ENCODE results near the gene ATF4. TPM values are rescaled to one million over a fixed set of nuclear protein-coding genes. Genes with fewer than 3 reads are reported as not detected.

The ATF4 gene
- total RNA-seq, 1 experiment from 2014 or later: 608 TPM

GRCh38 chr22:39474351-39475111 is 45.8 kb upstream of the ATF4 start:
- POLR2A ChIA-PET: no interaction called here
- no TSS peak for BruUV-seq (replicated peaks)
- intact Hi-C loops (cut with micrococcal nuclease): no loop called here

More at GRCh38 chr22:39474351-39475111, 45.8 kb upstream of the ATF4 start:
- RAD21 ChIA-PET (ENCODE audit: low non-redundant PET in 1 of 2, low total read pairs in 2 of 2, uncharacterized antibody in 2 of 2, unreplicated experiment in 2 of 2): no interaction called here
- Histone ChIP-seq H3K9me2 (ENCODE audit: insufficient read depth) (no peaks in the 10 kb centered on the region), H3K9me3 (ENCODE audit: control insufficient read depth in 1 of 2, insufficient read depth in 1 of 2, low read depth in 1 of 2, low read length in 2 of 2) (no peaks in the 10 kb centered on the region), H3K79me2 (ENCODE audit: insufficient read depth, low read length) (no peaks in the 10 kb centered on the region), H3K4me2 (ENCODE audit: low read length) (no peak overlapping the region), H3K4me1 (ENCODE audit: control insufficient read depth in 1 of 2, insufficient read depth in 2 of 2, low read length in 2 of 2) (peaks cover 0 to 13% of the 10 kb centered on the region in 2 experiments; a peak in 1 of 4 replicates), H2AFZ (ENCODE audit: low read depth, low read length, poor library complexity, severe bottlenecking) (no peak overlapping the region), H3K27me3 (ENCODE audit: insufficient read depth, low read length) (no peaks in the 10 kb centered on the region), H3K4me3 (replicated peaks in 1 of 2; ENCODE audit: low read depth in 1 of 2, low read length in 2 of 2) (no peak overlapping the region), H3K9ac (ENCODE audit: low read length) (no peak overlapping the region), H3K36me3 (ENCODE audit: control insufficient read depth in 1 of 2, insufficient read depth in 2 of 2, low read length in 2 of 2) (no peaks in the 10 kb centered on the region), H3K27ac (ENCODE audit: low read depth, low read length) (no peak overlapping the region), H4K20me1 (ENCODE audit: insufficient read depth) (no peaks in the 10 kb centered on the region)
- CTCF ChIA-PET: no interaction called here
- DNase-seq (ENCODE audit: low read depth, low spot score) (no peak), ATAC-seq (no peak)
- TF ChIP-seq ZNF274 (IDR thresholded peaks at IDR 0.05; ENCODE audit: low read depth, low read length) (no peak), TCF7L2 (IDR thresholded peaks at IDR 0.05; ENCODE audit: borderline replicate concordance, extremely low read depth, insufficient read depth, insufficient read length) (no peak), EGR1 (IDR thresholded peaks at IDR 0.05; ENCODE audit: low read depth) (no peak), ATF3 (IDR thresholded peaks at IDR 0.05) (no peak), RAD21 (IDR thresholded peaks at IDR 0.05; ENCODE audit: low read depth) (no peak), EZH2phosphoT487 (IDR thresholded peaks at IDR 0.05; ENCODE audit: borderline replicate concordance) (no peak), JUND (IDR thresholded peaks at IDR 0.05) (no peak), POLR2A (IDR thresholded peaks at IDR 0.05; ENCODE audit: borderline replicate concordance, extremely low read depth, insufficient read depth, insufficient read length) (no peak), POLR2AphosphoS5 (IDR thresholded peaks at IDR 0.05; ENCODE audit: low read depth, low read length) (no peak), CEBPB (IDR thresholded peaks at IDR 0.05; ENCODE audit: low read depth) (no peak), FOSL1 (IDR thresholded peaks at IDR 0.05; ENCODE audit: low read depth) (no peak), ELF1 (IDR thresholded peaks at IDR 0.05; ENCODE audit: borderline replicate concordance, low read depth) (no peak)
- TF ChIP-seq, protein P1, sequence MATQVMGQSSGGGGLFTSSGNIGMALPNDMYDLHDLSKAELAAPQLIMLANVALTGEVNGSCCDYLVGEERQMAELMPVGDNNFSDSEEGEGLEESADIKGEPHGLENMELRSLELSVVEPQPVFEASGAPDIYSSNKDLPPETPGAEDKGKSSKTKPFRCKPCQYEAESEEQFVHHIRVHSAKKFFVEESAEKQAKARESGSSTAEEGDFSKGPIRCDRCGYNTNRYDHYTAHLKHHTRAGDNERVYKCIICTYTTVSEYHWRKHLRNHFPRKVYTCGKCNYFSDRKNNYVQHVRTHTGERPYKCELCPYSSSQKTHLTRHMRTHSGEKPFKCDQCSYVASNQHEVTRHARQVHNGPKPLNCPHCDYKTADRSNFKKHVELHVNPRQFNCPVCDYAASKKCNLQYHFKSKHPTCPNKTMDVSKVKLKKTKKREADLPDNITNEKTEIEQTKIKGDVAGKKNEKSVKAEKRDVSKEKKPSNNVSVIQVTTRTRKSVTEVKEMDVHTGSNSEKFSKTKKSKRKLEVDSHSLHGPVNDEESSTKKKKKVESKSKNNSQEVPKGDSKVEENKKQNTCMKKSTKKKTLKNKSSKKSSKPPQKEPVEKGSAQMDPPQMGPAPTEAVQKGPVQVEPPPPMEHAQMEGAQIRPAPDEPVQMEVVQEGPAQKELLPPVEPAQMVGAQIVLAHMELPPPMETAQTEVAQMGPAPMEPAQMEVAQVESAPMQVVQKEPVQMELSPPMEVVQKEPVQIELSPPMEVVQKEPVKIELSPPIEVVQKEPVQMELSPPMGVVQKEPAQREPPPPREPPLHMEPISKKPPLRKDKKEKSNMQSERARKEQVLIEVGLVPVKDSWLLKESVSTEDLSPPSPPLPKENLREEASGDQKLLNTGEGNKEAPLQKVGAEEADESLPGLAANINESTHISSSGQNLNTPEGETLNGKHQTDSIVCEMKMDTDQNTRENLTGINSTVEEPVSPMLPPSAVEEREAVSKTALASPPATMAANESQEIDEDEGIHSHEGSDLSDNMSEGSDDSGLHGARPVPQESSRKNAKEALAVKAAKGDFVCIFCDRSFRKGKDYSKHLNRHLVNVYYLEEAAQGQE (IDR thresholded peaks at IDR 0.05; ENCODE audit: low read depth): no peak
